Body of pancreas (tissue), 4 donors: ENCODE measurements around the gene MT1HL1.

Source experiments
- POLR2A ChIP-seq, 3 donors: fragments of 450-650 bp; IDR thresholded peaks; one replicate each; pipeline ENCODE4 v1.6.1; 2016; ENCODE audit warnings: antibody characterized with exemption in 3 of 3, mild to moderate bottlenecking in 2 of 3
- TF ChIP-seq, protein P1 (sequence below), 7 experiments: fragments of 450-650 bp in 4 of 7; fragments of 200-600 bp in 3 of 7; sonication (generic) in 3 of 7; IDR thresholded peaks; one replicate each; pipeline ENCODE4 v1.5.1; 2016 to 2019; ENCODE audit warnings: antibody characterized with exemption in 7 of 7

- TF ChIP-seq, protein P1, sequence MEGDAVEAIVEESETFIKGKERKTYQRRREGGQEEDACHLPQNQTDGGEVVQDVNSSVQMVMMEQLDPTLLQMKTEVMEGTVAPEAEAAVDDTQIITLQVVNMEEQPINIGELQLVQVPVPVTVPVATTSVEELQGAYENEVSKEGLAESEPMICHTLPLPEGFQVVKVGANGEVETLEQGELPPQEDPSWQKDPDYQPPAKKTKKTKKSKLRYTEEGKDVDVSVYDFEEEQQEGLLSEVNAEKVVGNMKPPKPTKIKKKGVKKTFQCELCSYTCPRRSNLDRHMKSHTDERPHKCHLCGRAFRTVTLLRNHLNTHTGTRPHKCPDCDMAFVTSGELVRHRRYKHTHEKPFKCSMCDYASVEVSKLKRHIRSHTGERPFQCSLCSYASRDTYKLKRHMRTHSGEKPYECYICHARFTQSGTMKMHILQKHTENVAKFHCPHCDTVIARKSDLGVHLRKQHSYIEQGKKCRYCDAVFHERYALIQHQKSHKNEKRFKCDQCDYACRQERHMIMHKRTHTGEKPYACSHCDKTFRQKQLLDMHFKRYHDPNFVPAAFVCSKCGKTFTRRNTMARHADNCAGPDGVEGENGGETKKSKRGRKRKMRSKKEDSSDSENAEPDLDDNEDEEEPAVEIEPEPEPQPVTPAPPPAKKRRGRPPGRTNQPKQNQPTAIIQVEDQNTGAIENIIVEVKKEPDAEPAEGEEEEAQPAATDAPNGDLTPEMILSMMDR (IDR thresholded peaks at IDR 0.05): no peak
- no peak for TF ChIP-seq POLR2A (IDR thresholded peaks at IDR 0.05)
Observed at GRCh38 chr1:236997882-236998281, 6.4 kb downstream of the MT1HL1 start.
